Testis (tissue), 2 donors: ENCODE measurements around the gene C10orf120.

Source experiments
- POLR2A ChIP-seq: fragments of 450-650 bp; IDR thresholded peaks from one replicate; pipeline ENCODE4 v1.6.1; 2017; ENCODE audit warnings: antibody characterized with exemption, mild to moderate bottlenecking, moderate library complexity
- TF ChIP-seq, protein P1 (sequence below), 3 experiments: fragments of 450-650 bp in 2 of 3; fragments of 200-600 bp in 1 of 3; sonication (generic) in 1 of 3; IDR thresholded peaks; one replicate each; pipeline ENCODE4 v1.5.1; 2016 to 2019; ENCODE audit warnings: antibody characterized with exemption in 3 of 3, mild to moderate bottlenecking in 2 of 3, moderate library complexity in 1 of 3

DNA sequence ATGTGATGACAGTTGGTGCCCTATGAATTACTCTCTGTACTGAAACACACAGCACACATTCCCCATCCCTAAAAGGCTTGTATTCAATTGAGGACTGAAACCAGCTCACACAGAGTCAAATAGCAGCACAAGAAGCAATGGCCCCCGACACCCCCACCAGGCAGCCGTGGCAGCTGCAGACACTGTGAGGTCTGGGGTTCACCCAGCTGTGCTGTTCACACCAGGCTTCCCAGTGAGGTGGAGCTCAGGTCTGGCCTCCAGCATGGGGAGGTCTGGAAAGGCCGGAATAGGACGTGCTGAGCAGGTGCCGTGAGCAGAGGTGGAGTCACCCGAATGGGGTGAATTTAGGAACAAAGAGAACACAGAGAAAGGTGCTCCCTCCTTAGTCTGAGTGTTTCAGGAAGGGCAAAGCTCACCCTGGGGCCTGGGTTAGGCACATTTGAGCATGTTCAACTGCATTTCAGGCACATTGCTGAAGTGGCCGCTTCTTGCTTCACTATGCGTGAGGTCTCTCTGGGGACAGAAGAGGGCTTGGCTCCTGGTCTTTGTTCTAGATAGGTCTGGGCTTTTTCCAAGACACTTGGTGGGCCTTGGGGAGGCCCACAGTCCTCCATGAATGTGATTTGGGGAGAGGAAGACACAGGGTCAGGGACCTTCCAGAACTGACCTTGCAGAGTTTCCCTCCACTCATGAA, 41.1 kb downstream of the C10orf120 start:
- no peak for TF ChIP-seq POLR2A
- TF ChIP-seq, protein P1, sequence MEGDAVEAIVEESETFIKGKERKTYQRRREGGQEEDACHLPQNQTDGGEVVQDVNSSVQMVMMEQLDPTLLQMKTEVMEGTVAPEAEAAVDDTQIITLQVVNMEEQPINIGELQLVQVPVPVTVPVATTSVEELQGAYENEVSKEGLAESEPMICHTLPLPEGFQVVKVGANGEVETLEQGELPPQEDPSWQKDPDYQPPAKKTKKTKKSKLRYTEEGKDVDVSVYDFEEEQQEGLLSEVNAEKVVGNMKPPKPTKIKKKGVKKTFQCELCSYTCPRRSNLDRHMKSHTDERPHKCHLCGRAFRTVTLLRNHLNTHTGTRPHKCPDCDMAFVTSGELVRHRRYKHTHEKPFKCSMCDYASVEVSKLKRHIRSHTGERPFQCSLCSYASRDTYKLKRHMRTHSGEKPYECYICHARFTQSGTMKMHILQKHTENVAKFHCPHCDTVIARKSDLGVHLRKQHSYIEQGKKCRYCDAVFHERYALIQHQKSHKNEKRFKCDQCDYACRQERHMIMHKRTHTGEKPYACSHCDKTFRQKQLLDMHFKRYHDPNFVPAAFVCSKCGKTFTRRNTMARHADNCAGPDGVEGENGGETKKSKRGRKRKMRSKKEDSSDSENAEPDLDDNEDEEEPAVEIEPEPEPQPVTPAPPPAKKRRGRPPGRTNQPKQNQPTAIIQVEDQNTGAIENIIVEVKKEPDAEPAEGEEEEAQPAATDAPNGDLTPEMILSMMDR (IDR thresholded peaks at IDR 0.05), result no peak
